HEK293 (cell line): ENCODE data around the gene DUS1L.

Source experiments
- CTCF ChIA-PET: fragments of 350-600 bp; formaldehyde crosslinking; extraction: SDS; loops from one replicate; lab custom pipeline; 2021; ENCODE audit warnings: antibody characterized with exemption; lab: Yijun Ruan, JAX
- POLR2A ChIA-PET: fragments of 300-600 bp; formaldehyde crosslinking; extraction: SDS; loops from one replicate; lab custom pipeline; 2020; ENCODE audit warnings: antibody characterized with exemption, inconsistent platforms; lab: Yijun Ruan, JAX
- H3K27ac ChIP-seq: fragments of 200-500 bp; sonication (Bioruptor generic); 2 replicates; pipeline ENCODE4 v1.5.1; 2014; ENCODE audit warnings: low read depth, low read length, control low read depth, inconsistent platforms; ENCODE audit errors: extremely low read depth
- H3K36me3 ChIP-seq, 2 experiments: fragments of 200-500 bp in 1 of 2; sonication (Bioruptor generic) in 1 of 2; 1 replicate in 1 of 2; 2 replicates in 1 of 2; pipeline ENCODE4 v1.5.1; 2014 to 2017; ENCODE audit warnings: inconsistent platforms in 2 of 2, low read length in 2 of 2; ENCODE audit not compliant: control insufficient read depth in 2 of 2, insufficient read depth in 1 of 2
- H3K4me1 ChIP-seq: fragments of 200-500 bp; sonication (Bioruptor generic); 2 replicates; pipeline ENCODE4 v1.5.1; 2014; ENCODE audit warnings: mild to moderate bottlenecking, low read length, inconsistent platforms; ENCODE audit not compliant: control insufficient read depth, insufficient read depth
- H3K4me3 ChIP-seq: 2 replicates; pipeline ENCODE4 v1.5.1; 2011; ENCODE audit warnings: low read depth, mild to moderate bottlenecking, control low read depth, low read length, moderate library complexity
- H3K9me3 ChIP-seq: fragments of 200-500 bp; sonication (Bioruptor generic); 2 replicates; pipeline ENCODE4 v1.5.1; 2014; ENCODE audit warnings: low read depth, low read length, inconsistent platforms; ENCODE audit not compliant: control insufficient read depth, insufficient read depth
- BCL6B ChIP-seq: fragments of 450-650 bp; formaldehyde crosslinking; IDR thresholded peaks from 2 replicates; pipeline ENCODE4 v1.5.1; 2017; ENCODE audit warnings: missing biosample characterization, missing genetic modification characterization
- KLF8 ChIP-seq: fragments of 450-650 bp; formaldehyde crosslinking; IDR thresholded peaks from 2 replicates; pipeline ENCODE4 v1.5.1; 2016; ENCODE audit warnings: missing biosample characterization, missing genetic modification characterization
- SCRT2 ChIP-seq: fragments of 450-650 bp; formaldehyde crosslinking; IDR thresholded peaks from 2 replicates; pipeline ENCODE4 v1.5.1; 2016; ENCODE audit warnings: missing biosample characterization, missing genetic modification characterization
- ZNF169 ChIP-seq: fragments of 450-650 bp; formaldehyde crosslinking; IDR thresholded peaks from 2 replicates; pipeline ENCODE4 v1.5.1; 2016; ENCODE audit warnings: missing biosample characterization, missing genetic modification characterization
- ZNF19 ChIP-seq: fragments of 450-650 bp; formaldehyde crosslinking; IDR thresholded peaks from 2 replicates; pipeline ENCODE4; 2016; ENCODE audit warnings: missing biosample characterization, missing genetic modification characterization, low read depth
- ZNF221 ChIP-seq: fragments of 450-650 bp; formaldehyde crosslinking; IDR thresholded peaks from 2 replicates; pipeline ENCODE4 v1.5.1; 2017; ENCODE audit warnings: missing biosample characterization, missing genetic modification characterization, borderline replicate concordance
- ZNF23 ChIP-seq: fragments of 450-650 bp; formaldehyde crosslinking; IDR thresholded peaks from 2 replicates; pipeline ENCODE4 v1.5.1; 2016; ENCODE audit warnings: missing biosample characterization, missing genetic modification characterization, borderline replicate concordance
- ZNF239 ChIP-seq: fragments of 450-650 bp; formaldehyde crosslinking; IDR thresholded peaks from 2 replicates; pipeline ENCODE4 v1.5.1; 2016; ENCODE audit warnings: missing biosample characterization, missing genetic modification characterization
- ZNF292 ChIP-seq: fragments of 450-650 bp; formaldehyde crosslinking; IDR thresholded peaks from 2 replicates; pipeline ENCODE4 v1.5.1; 2016; ENCODE audit warnings: low read depth, missing biosample characterization, missing genetic modification characterization, borderline replicate concordance
- ZNF335 ChIP-seq: fragments of 450-650 bp; formaldehyde crosslinking; conservative IDR thresholded peaks from 2 replicates; pipeline ENCODE4 v1.5.1; 2016; ENCODE audit warnings: missing biosample characterization, missing genetic modification characterization
- ZNF416 ChIP-seq: fragments of 450-650 bp; formaldehyde crosslinking; IDR thresholded peaks from 2 replicates; pipeline ENCODE4 v1.5.1; 2016; ENCODE audit warnings: missing biosample characterization, missing genetic modification characterization
- ZNF423 ChIP-seq: fragments of 450-650 bp; formaldehyde crosslinking; IDR thresholded peaks from 2 replicates; pipeline ENCODE4 v1.5.1; 2016; ENCODE audit warnings: missing biosample characterization, missing genetic modification characterization
- ZNF544 ChIP-seq: fragments of 450-650 bp; formaldehyde crosslinking; IDR thresholded peaks from 2 replicates; pipeline ENCODE4 v1.5.0; 2017; ENCODE audit warnings: missing biosample characterization, missing genetic modification characterization
- ZNF596 ChIP-seq: fragments of 450-650 bp; IDR thresholded peaks from 2 replicates; pipeline ENCODE4 v1.5.0; 2018; ENCODE audit warnings: missing biosample characterization, mild to moderate bottlenecking, missing genetic modification characterization, moderate library complexity
- ZNF600 ChIP-seq: fragments of 450-650 bp; formaldehyde crosslinking; IDR thresholded peaks from 2 replicates; pipeline ENCODE4 v1.5.1; 2016; ENCODE audit warnings: missing biosample characterization, missing genetic modification characterization
- ZNF701 ChIP-seq: fragments of 450-650 bp; formaldehyde crosslinking; IDR thresholded peaks from 2 replicates; pipeline ENCODE4 v1.5.1; 2016; ENCODE audit warnings: missing biosample characterization, missing genetic modification characterization
- ZNF777 ChIP-seq: fragments of 450-650 bp; formaldehyde crosslinking; IDR thresholded peaks from 2 replicates; pipeline ENCODE4 v1.5.1; 2017; ENCODE audit warnings: missing biosample characterization, missing genetic modification characterization, borderline replicate concordance
- ZNF791 ChIP-seq: fragments of 450-650 bp; formaldehyde crosslinking; IDR thresholded peaks from 2 replicates; pipeline ENCODE4 v1.5.1; 2016; ENCODE audit warnings: missing biosample characterization, missing genetic modification characterization
- ZSCAN5A ChIP-seq: fragments of 450-650 bp; formaldehyde crosslinking; IDR thresholded peaks from 2 replicates; pipeline ENCODE4 v1.5.1; 2016; ENCODE audit warnings: missing biosample characterization, missing genetic modification characterization
- TF ChIP-seq, protein P1 (sequence below): fragments of 450-650 bp; formaldehyde crosslinking; IDR thresholded peaks from 2 replicates; pipeline ENCODE4 v1.5.1; 2016; ENCODE audit warnings: missing biosample characterization, missing genetic modification characterization, borderline replicate concordance

DUS1L gene

DNA sequence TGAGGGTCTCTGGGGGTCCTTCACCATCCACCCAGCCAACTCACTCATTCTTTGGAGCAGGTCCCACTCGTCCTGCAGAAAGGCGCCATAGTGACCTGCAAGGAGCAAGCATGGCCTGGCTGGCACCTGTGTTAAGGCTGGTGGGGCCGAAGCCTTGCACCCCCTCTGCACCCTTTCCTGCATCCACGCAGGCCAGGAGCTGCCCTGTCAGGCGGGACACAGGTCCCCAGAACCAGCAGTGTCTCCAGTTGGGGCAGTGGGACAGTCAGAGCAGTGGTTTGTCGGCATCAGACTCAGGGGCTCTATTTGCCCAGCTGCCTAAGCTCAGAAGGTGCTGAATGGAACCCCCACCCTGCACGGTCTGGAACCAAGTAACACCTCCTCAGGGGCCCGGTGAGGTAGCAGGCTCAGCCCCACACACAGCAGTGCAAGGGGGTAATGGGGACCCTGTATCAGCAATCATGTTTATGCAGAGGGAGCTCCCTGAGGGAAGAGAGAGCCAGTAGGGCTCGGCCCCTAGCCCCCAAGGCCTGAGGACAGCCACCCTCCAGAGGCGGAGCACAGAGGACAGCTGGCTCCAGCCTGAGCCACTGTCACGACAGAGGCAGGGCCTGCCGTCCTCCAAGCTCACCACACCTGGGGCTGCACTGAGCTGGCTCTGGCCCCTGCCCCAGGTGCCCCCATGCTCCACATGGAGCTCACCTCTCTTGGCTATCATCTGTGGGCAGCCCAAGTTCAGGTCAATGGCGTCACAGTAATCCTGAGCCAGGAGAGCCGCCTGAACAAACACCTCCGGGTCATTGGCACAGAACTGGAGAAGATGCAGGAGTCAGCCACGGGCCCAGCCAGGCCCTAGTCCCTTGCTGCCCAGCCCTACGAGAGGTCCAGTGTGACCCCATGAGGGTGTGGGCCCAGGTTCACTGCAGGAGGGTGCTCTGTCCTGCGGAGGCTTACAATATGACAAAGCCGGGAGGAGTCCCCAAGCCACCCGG, 1.9 kb downstream of the DUS1L start:
- no peak for TF ChIP-seq ZSCAN5A (tag by site-specific recombination)
- 0 out of 2 replicates have a peak, but pooled peaks have one; percentile 4 for TF ChIP-seq ZNF335 (tag by site-specific recombination)
- no peak overlapping the region for H3K4me3 ChIP-seq
- peaks cover 3 to 59% of the 10 kb centered on the region in 2 experiments; a peak in 1 of 3 replicates for H3K36me3 ChIP-seq
- peaks cover 7% of the 10 kb centered on the region; the same call in 1 of the 2 replicates for H3K4me1 ChIP-seq
- no peaks in the 10 kb centered on the region for H3K9me3 ChIP-seq
- ChIA-PET POLR2A (interaction anchor here (0.6 to 2.5 kb wide), 9 partner anchors 10 to 181 kb away, joined by 3 to 19 read pairs (median 4); partner anchors contain the start of genes DCXR and GPS1), CTCF (interaction anchor here (0.6 to 1.2 kb wide), 3 partner anchors 14 to 109 kb away, joined by 3 to 5 read pairs (median 3); partner anchors contain the start of gene DCXR)
- H3K27ac ChIP-seq: peak overlapping the region; percentile 95; the same call in 1 of the 2 replicates

DNA sequence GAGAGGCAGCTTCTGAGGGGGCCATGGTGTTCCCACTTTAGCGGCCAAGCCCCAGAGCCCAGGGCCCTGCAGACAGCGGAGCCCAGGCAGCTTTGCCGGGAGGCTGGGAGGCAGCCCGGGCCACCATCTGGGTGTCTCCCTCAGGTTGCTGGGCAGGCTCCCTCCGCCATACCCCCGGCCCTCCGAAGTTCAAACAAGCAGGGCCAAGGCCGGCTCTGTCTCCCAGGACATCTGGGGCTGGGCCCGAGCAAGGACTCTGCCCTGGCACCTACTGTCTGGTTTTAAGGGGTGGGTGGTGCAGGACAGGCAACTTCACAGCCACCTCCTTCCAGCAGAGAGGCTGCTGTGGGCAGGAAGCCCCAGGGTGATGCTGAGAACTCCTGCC, 2.6 kb downstream of the DUS1L start:
- ChIA-PET CTCF (interaction anchor here (0.8 kb wide), 1 partner anchor 32 kb away, joined by 3 read pairs; no protein-coding TSS in a partner anchor), POLR2A (interaction anchor here (1.2 to 14.2 kb wide), 3 partner anchors 25 to 33 kb away, joined by 3 to 96 read pairs (median 4); partner anchors contain the start of gene DCXR)
- Histone ChIP-seq H3K36me3 (peaks cover 3 to 67% of the 10 kb centered on the region in 2 experiments; a peak in 1 of 3 replicates), H3K4me1 (peaks cover 7% of the 10 kb centered on the region; the same call in 1 of the 2 replicates), H3K9me3 (no peaks in the 10 kb centered on the region), H3K27ac (no peak overlapping the region), H3K4me3 (no peak overlapping the region)
- TF ChIP-seq ZNF335 (tag by site-specific recombination) (peak; percentile 56), ZNF221 (tag by site-specific recombination) (no peak)

GRCh38 chr17:82062076-82062983, 3.3 kb downstream of the DUS1L start:
- Histone ChIP-seq H3K27ac (no peak overlapping the region), H3K9me3 (no peaks in the 10 kb centered on the region), H3K4me1 (peaks cover 7% of the 10 kb centered on the region; the same call in 1 of the 2 replicates), H3K4me3 (no peak overlapping the region)
- POLR2A ChIA-PET: interaction anchor here (0.6 to 14.2 kb wide), 7 partner anchors 10 to 92 kb away, joined by 3 to 96 read pairs (median 4); partner anchors contain the start of genes CENPX, DCXR, LRRC45 and RAC3
- CTCF ChIA-PET: interaction anchor here (0.8 kb wide), 1 partner anchor 32 kb away, joined by 3 read pairs; no protein-coding TSS in a partner anchor
- TF ChIP-seq ZNF239 (tag by site-specific recombination) (no peak), KLF8 (tag by site-specific recombination) (no peak), BCL6B (no peak), ZNF19 (tag by site-specific recombination) (no peak), ZNF292 (no peak), ZNF777 (no peak), ZNF23 (no peak), ZNF416 (tag by site-specific recombination) (no peak), SCRT2 (tag by site-specific recombination) (no peak), ZNF544 (tag by site-specific recombination) (no peak), ZNF596 (tag by site-specific recombination) (no peak), ZNF600 (tag by site-specific recombination) (no peak), ZNF169 (no peak), ZNF423 (tag by site-specific recombination) (no peak), ZNF701 (no peak), ZNF791 (tag by site-specific recombination) (no peak)
- TF ChIP-seq, protein P1, sequence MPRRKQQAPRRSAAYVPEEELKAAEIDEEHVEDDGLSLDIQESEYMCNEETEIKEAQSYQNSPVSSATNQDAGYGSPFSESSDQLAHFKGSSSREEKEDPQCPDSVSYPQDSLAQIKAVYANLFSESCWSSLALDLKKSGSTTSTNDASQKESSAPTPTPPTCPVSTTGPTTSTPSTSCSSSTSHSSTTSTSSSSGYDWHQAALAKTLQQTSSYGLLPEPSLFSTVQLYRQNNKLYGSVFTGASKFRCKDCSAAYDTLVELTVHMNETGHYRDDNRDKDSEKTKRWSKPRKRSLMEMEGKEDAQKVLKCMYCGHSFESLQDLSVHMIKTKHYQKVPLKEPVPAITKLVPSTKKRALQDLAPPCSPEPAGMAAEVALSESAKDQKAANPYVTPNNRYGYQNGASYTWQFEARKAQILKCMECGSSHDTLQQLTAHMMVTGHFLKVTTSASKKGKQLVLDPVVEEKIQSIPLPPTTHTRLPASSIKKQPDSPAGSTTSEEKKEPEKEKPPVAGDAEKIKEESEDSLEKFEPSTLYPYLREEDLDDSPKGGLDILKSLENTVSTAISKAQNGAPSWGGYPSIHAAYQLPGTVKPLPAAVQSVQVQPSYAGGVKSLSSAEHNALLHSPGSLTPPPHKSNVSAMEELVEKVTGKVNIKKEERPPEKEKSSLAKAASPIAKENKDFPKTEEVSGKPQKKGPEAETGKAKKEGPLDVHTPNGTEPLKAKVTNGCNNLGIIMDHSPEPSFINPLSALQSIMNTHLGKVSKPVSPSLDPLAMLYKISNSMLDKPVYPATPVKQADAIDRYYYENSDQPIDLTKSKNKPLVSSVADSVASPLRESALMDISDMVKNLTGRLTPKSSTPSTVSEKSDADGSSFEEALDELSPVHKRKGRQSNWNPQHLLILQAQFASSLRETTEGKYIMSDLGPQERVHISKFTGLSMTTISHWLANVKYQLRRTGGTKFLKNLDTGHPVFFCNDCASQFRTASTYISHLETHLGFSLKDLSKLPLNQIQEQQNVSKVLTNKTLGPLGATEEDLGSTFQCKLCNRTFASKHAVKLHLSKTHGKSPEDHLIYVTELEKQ: no peak
- TF ChIP-seq, all 188 proteins: peak for 0
- peaks cover 3 to 73% of the 10 kb centered on the region in 2 experiments; a peak in 1 of 3 replicates for H3K36me3 ChIP-seq
